Liver (tissue), 2 donors: ENCODE results near the gene CYLD.

ENCODE experiments used
- ATF3 ChIP-seq: IDR thresholded peaks from 2 replicates; pipeline ENCODE4 v1.6.1; 2016; ENCODE audit warnings: antibody characterized with exemption
- REST ChIP-seq: IDR thresholded peaks from 2 replicates; pipeline ENCODE4 v1.6.1; 2016; ENCODE audit warnings: antibody characterized with exemption, mild to moderate bottlenecking
- YY1 ChIP-seq: IDR thresholded peaks from 2 replicates; pipeline ENCODE4 v1.6.1; 2016; ENCODE audit warnings: antibody characterized with exemption, mild to moderate bottlenecking
- donor health status: healthy.

GRCh38 chr16:50699326-50700159 lies 42.3 kb upstream of the CYLD start:
- TF ChIP-seq REST, result no peak
- no peak for TF ChIP-seq ATF3
- TF ChIP-seq YY1, result no peak
